ENCODE measurements around the gene COL9A3.

DNA sequence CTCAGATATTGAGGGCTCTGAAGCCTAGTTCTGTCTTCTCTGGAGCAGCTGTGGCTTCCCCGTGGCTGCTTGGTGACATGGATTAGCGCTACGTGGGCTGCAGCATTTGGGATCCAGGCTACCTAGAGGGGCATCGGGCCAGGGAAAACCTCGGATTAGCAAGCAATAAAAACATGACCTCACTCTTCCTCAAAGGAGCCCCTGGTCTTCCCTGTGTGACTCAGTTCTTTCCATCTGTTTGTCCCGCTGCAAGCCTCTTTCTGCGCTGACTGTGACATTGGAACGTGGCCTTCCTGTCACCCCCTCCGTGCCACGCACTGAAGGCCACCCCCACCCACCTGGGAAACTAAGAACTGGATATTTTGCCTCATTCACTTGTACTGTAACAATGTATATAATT, 17.0 kb upstream of the COL9A3 start:
- TF ChIP-seq, protein P1, sequence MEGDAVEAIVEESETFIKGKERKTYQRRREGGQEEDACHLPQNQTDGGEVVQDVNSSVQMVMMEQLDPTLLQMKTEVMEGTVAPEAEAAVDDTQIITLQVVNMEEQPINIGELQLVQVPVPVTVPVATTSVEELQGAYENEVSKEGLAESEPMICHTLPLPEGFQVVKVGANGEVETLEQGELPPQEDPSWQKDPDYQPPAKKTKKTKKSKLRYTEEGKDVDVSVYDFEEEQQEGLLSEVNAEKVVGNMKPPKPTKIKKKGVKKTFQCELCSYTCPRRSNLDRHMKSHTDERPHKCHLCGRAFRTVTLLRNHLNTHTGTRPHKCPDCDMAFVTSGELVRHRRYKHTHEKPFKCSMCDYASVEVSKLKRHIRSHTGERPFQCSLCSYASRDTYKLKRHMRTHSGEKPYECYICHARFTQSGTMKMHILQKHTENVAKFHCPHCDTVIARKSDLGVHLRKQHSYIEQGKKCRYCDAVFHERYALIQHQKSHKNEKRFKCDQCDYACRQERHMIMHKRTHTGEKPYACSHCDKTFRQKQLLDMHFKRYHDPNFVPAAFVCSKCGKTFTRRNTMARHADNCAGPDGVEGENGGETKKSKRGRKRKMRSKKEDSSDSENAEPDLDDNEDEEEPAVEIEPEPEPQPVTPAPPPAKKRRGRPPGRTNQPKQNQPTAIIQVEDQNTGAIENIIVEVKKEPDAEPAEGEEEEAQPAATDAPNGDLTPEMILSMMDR (IDR thresholded peaks at IDR 0.05; ENCODE audit: low read length) = no peak
- TF ChIP-seq EZH2phosphoT487 (IDR thresholded peaks at IDR 0.05; ENCODE audit: low read length) (no peak), EZH2 (optimal IDR thresholded peaks at IDR 0.05; ENCODE audit: low read depth, low read length) (no peak)

Measured in MM.1S (cell line).